ENCODE measurements around the gene PANK3. TPM values are rescaled to one million over a fixed set of nuclear protein-coding genes. Genes with fewer than 3 reads are reported as not detected.
"Not testable (repeated sequence)": the region's sequence is repeated elsewhere in the genome, so short reads cannot be mapped to it uniquely, and the experiment has no call there.

The PANK3 gene
- total and polyA plus RNA-seq, 7 experiments from 2014 or later, result 1.5 to 52.2 (median 36.0) TPM

GRCh38 chr5:168599826-168600225 lies 20.7 kb upstream of the PANK3 start:
- Histone ChIP-seq H3K27ac (ENCODE audit: low read depth, low read length) (no peak overlapping the region), H3K27me3 (ENCODE audit: control insufficient read depth in 2 of 2, insufficient read depth in 2 of 2, low read length in 2 of 2) (no peaks in the 10 kb centered on the region), H3K36me3 (ENCODE audit: control insufficient read depth in 2 of 3, insufficient read depth in 3 of 3, low read length in 3 of 3) (no peaks in the 10 kb centered on the region), H3K4me3 (ENCODE audit: low read length) (no peak overlapping the region), H3K9me3 (ENCODE audit: control insufficient read depth in 2 of 3, low read length in 3 of 3) (no peaks in the 10 kb centered on the region), H3K4me1 (ENCODE audit: control insufficient read depth in 2 of 2, insufficient read depth in 2 of 2, low read length in 2 of 2) (no peaks in the 10 kb centered on the region)
- peaks cover 0 to 12% (median 0%) of the 10 kb centered on the region in 5 donors for H3K36me3 Mint-ChIP-seq
- intact Hi-C loops (cut with micrococcal nuclease), result no loop called here
- ATAC-seq, result no peak
- peaks cover 18 to 29% (median 27%) of the 10 kb centered on the region in 5 donors for H3K27me3 Mint-ChIP-seq
- H3K4me3 Mint-ChIP-seq, result no peak overlapping the region
- H3K4me1 Mint-ChIP-seq, result peaks cover 0 to 2% (median 0%) of the 10 kb centered on the region in 7 donors
- CTCF ChIA-PET, result no interaction called here
- POLR2A ChIA-PET, result no interaction called here
- no peak for DNase-seq
- H3K27ac Mint-ChIP-seq, result no peak overlapping the region
- H3K9me3 Mint-ChIP-seq, result peaks cover 0 to 17% (median 7%) of the 10 kb centered on the region in 11 donors

GRCh38 chr5:168598639-168599038 lies 19.5 kb upstream of the PANK3 start:
- H3K36me3 Mint-ChIP-seq, result peaks cover 0 to 14% (median 0%) of the 10 kb centered on the region in 5 donors
- intact Hi-C loops (cut with micrococcal nuclease), result no loop called here
- Histone ChIP-seq H3K4me3 (ENCODE audit: low read length) (no peak overlapping the region), H3K4me1 (ENCODE audit: control insufficient read depth in 2 of 2, insufficient read depth in 2 of 2, low read length in 2 of 2) (no peaks in the 10 kb centered on the region), H3K9me3 (ENCODE audit: control insufficient read depth in 2 of 3, low read length in 3 of 3) (no peaks in the 10 kb centered on the region), H3K27me3 (ENCODE audit: control insufficient read depth in 2 of 2, insufficient read depth in 2 of 2, low read length in 2 of 2) (no peaks in the 10 kb centered on the region), H3K27ac (ENCODE audit: low read depth, low read length) (no peak overlapping the region), H3K36me3 (ENCODE audit: control insufficient read depth in 2 of 3, insufficient read depth in 3 of 3, low read length in 3 of 3) (no peaks in the 10 kb centered on the region)
- ATAC-seq, result no peak
- DNase-seq, result no peak
- H3K27me3 Mint-ChIP-seq, result peaks cover 22 to 38% (median 26%) of the 10 kb centered on the region in 5 donors
- ChIA-PET POLR2A (no interaction called here), CTCF (no interaction called here)
- no peak overlapping the region for H3K27ac Mint-ChIP-seq
- peaks cover 0 to 17% (median 9%) of the 10 kb centered on the region in 11 donors for H3K9me3 Mint-ChIP-seq
- no peak overlapping the region for H3K4me3 Mint-ChIP-seq
- peaks cover 0 to 2% (median 0%) of the 10 kb centered on the region in 7 donors for H3K4me1 Mint-ChIP-seq

DNA sequence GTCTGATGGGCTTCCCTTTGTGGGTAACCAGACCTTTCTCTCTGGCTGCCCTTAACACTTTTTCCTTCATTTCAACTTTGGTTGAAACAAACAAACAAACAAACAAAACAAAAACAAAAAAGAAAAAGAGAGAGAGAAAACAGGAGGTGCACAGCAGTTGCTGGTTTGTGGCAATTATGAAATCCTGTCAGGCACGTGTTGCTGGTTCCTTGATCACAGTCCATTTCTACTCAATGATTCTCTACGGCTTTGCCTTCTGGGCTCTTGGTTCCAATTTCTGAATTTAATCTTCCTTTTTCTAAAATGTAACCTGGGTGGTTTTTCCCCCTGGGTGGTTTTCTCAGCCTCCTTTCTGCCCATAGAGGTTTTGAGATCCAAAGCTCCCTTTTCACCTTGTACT lies 17.8 kb upstream of the PANK3 start:
- Histone ChIP-seq H3K4me1 (ENCODE audit: control insufficient read depth in 2 of 2, insufficient read depth in 2 of 2, low read length in 2 of 2) (no peaks in the 10 kb centered on the region), H3K27me3 (ENCODE audit: control insufficient read depth in 2 of 2, insufficient read depth in 2 of 2, low read length in 2 of 2) (no peaks in the 10 kb centered on the region), H3K4me3 (ENCODE audit: low read length) (no peak overlapping the region), H3K27ac (ENCODE audit: low read depth, low read length) (no peak overlapping the region), H3K36me3 (ENCODE audit: control insufficient read depth in 2 of 3, insufficient read depth in 3 of 3, low read length in 3 of 3) (no peaks in the 10 kb centered on the region), H3K9me3 (ENCODE audit: control insufficient read depth in 2 of 3, low read length in 3 of 3) (no peaks in the 10 kb centered on the region)
- H3K4me1 Mint-ChIP-seq, result peaks cover 0 to 2% (median 0%) of the 10 kb centered on the region in 7 donors
- ChIA-PET CTCF (no interaction called here), POLR2A (no interaction called here)
- no peak overlapping the region for H3K4me3 Mint-ChIP-seq
- H3K9me3 Mint-ChIP-seq, result peaks cover 0 to 17% (median 10%) of the 10 kb centered on the region in 11 donors
- H3K36me3 Mint-ChIP-seq, result peaks cover 0 to 14% (median 0%) of the 10 kb centered on the region in 5 donors
- intact Hi-C loops (cut with micrococcal nuclease), result no loop called here
- ATAC-seq, result no peak
- no peak overlapping the region for H3K27ac Mint-ChIP-seq
- peaks cover 22 to 46% (median 23%) of the 10 kb centered on the region in 5 donors for H3K27me3 Mint-ChIP-seq
- DNase-seq, result no peak

DNA sequence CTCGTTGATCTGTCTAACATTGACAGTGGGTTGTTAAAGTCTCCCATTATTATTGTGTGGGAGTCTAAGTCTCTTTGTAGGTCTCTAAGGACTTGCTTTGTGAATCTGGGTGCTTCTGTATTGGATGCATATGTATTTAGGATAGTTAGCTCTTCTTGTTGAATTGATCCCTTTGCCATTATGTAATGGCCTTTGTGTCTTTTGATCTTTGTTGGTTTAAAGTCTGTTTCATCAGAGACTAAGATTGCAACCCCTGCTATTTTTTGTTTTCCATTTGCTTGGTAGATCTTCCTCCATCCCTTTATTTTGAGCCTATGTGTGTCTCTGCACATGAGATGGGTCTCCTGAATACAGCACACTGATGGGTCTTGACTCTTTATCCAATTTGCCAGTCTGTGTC lies 17.0 kb upstream of the PANK3 start:
- CTCF ChIA-PET, result not testable (repeated sequence)
- peaks cover 20 to 53% (median 25%) of the 10 kb centered on the region in 5 donors for H3K27me3 Mint-ChIP-seq

DNA sequence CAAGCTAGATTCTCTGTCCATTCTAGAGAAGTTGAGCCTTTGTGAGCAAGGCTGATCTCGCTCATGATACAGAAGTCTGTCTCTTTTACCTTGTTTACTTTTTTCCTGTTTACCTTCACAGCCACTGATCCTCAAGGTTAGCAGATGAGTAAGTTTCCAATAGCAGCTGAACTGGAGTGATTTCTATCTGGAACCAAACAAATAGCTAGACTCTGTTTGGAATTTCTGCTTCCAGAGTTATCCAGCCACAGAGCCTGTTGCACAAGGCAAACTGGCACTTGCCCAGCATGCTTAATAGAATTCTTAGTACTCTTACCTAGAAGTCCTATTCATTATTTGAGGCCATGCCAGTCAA lies 12.8 kb upstream of the PANK3 start:
- peaks cover 17 to 46% (median 31%) of the 10 kb centered on the region in 5 donors for H3K27me3 Mint-ChIP-seq
- no peak overlapping the region for H3K27ac ChIP-seq (ENCODE audit: low read depth, low read length)
- no peak overlapping the region for H3K27ac Mint-ChIP-seq
- ATAC-seq (no peak), DNase-seq (no peak)
- peaks cover 0 to under 1% (median 0%) of the 10 kb centered on the region in 7 donors for H3K4me1 Mint-ChIP-seq
- ChIA-PET CTCF (no interaction called here), POLR2A (no interaction called here)
- no peaks in the 10 kb centered on the region for H3K36me3 ChIP-seq (ENCODE audit: control insufficient read depth in 2 of 3, insufficient read depth in 3 of 3, low read length in 3 of 3)
- no peaks in the 10 kb centered on the region for H3K4me1 ChIP-seq (ENCODE audit: control insufficient read depth in 2 of 2, insufficient read depth in 2 of 2, low read length in 2 of 2)
- H3K9me3 Mint-ChIP-seq, result peaks cover 0 to 10% (median 4%) of the 10 kb centered on the region in 11 donors
- peaks cover 0 to 14% (median under 1%) of the 10 kb centered on the region in 5 donors for H3K36me3 Mint-ChIP-seq
- no peak overlapping the region for H3K4me3 Mint-ChIP-seq
- H3K4me3 ChIP-seq (ENCODE audit: low read length), result no peak overlapping the region
- intact Hi-C loops (cut with micrococcal nuclease), result no loop called here
- no peaks in the 10 kb centered on the region for H3K9me3 ChIP-seq (ENCODE audit: control insufficient read depth in 2 of 3, low read length in 3 of 3)
- H3K27me3 ChIP-seq (ENCODE audit: control insufficient read depth in 2 of 2, insufficient read depth in 2 of 2, low read length in 2 of 2), result no peaks in the 10 kb centered on the region

More for the DNA sequence above, 17.0 kb upstream of the PANK3 start:
- Mint-ChIP-seq H3K9me3 (peaks cover 0 to 17% (median 10%) of the 10 kb centered on the region in 11 donors), H3K36me3 (peaks cover 0 to 14% (median 0%) of the 10 kb centered on the region in 5 donors)
- H3K9me3 ChIP-seq (ENCODE audit: control insufficient read depth in 2 of 3, low read length in 3 of 3); intact Hi-C loops (cut with micrococcal nuclease); POLR2A ChIA-PET; H3K27me3 ChIP-seq (ENCODE audit: control insufficient read depth in 2 of 2, insufficient read depth in 2 of 2, low read length in 2 of 2); H3K27ac ChIP-seq (ENCODE audit: low read depth, low read length); H3K4me3 Mint-ChIP-seq; H3K4me3 ChIP-seq (ENCODE audit: low read length); H3K4me1 Mint-ChIP-seq; H3K27ac Mint-ChIP-seq; ATAC-seq; H3K36me3 ChIP-seq (ENCODE audit: control insufficient read depth in 2 of 3, insufficient read depth in 3 of 3, low read length in 3 of 3); H3K4me1 ChIP-seq (ENCODE audit: control insufficient read depth in 2 of 2, insufficient read depth in 2 of 2, low read length in 2 of 2); DNase-seq: not testable (repeated sequence)

DNA sequence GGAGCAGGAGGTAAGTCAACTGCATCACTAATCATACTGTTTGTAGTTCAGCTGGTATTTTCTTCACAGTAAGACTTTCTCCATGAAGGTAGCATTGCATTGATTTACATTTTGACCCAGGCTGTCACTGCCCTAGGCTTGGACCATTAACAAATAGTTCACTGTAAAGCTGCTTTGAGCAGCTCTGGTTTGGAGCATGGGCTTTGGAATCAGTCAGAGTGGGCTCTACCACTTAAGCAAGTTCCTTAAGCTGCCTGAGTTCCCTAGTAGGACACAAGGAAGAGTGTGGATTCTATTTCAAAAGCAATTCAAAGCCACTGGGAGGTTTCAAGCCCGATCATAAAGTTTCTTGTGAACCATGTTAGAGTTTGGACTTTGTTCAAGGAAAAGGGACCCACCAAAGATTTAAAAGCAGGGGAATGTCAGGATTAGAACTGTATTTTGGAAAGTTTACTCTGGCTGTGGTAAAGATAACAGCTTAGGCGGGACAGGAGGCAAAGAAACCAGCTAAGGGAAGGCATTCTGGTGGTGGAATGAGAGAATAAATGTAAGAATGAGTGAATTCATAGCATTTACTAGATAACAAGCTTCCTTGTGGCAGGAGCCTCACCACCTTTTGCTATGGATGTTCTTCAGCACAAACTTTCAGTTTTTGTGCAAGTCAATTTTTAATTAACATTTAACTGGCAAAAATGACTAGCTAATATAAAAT lies 12.3 kb upstream of the PANK3 start:
- H3K4me3 Mint-ChIP-seq, result no peak overlapping the region
- Histone ChIP-seq H3K36me3 (ENCODE audit: control insufficient read depth in 2 of 3, insufficient read depth in 3 of 3, low read length in 3 of 3) (no peaks in the 10 kb centered on the region), H3K4me1 (ENCODE audit: control insufficient read depth in 2 of 2, insufficient read depth in 2 of 2, low read length in 2 of 2) (no peaks in the 10 kb centered on the region), H3K27me3 (ENCODE audit: control insufficient read depth in 2 of 2, insufficient read depth in 2 of 2, low read length in 2 of 2) (no peaks in the 10 kb centered on the region), H3K4me3 (ENCODE audit: low read length) (no peak overlapping the region), H3K9me3 (ENCODE audit: control insufficient read depth in 2 of 3, low read length in 3 of 3) (no peaks in the 10 kb centered on the region), H3K27ac (ENCODE audit: low read depth, low read length) (no peak overlapping the region)
- ATAC-seq (no peak), DNase-seq (no peak)
- no peak overlapping the region for H3K27ac Mint-ChIP-seq
- peaks cover 0 to 8% (median 2%) of the 10 kb centered on the region in 11 donors for H3K9me3 Mint-ChIP-seq
- POLR2A ChIA-PET, result no interaction called here
- intact Hi-C loops (cut with micrococcal nuclease), result no loop called here
- peaks cover 0 to 4% (median 0%) of the 10 kb centered on the region in 7 donors for H3K4me1 Mint-ChIP-seq
- peaks cover 14 to 42% (median 31%) of the 10 kb centered on the region in 5 donors for H3K27me3 Mint-ChIP-seq
- CTCF ChIA-PET, result no interaction called here
- H3K36me3 Mint-ChIP-seq, result peaks cover 0 to 14% (median 0%) of the 10 kb centered on the region in 5 donors

- Mint-ChIP-seq H3K27me3 (peaks cover 12 to 40% (median 27%) of the 10 kb centered on the region in 5 donors), H3K27ac (no peak overlapping the region), H3K9me3 (peaks cover 0 to 8% (median 0%) of the 10 kb centered on the region in 11 donors), H3K4me3 (no peak overlapping the region), H3K36me3 (peaks cover 0 to 10% (median 0%) of the 10 kb centered on the region in 5 donors), H3K4me1 (peaks cover 0 to 4% (median 0%) of the 10 kb centered on the region in 7 donors)
- ATAC-seq (no peak), DNase-seq (no peak)
- POLR2A ChIA-PET, result interaction anchor here (1.2 kb wide), 1 partner anchor 11 kb away, joined by 4 read pairs; the partner anchor contains the start of gene PANK3
- no peak overlapping the region for H3K27ac ChIP-seq (ENCODE audit: low read depth, low read length)
- H3K27me3 ChIP-seq (ENCODE audit: control insufficient read depth in 2 of 2, insufficient read depth in 2 of 2, low read length in 2 of 2), result no peaks in the 10 kb centered on the region
- CTCF ChIA-PET, result no interaction called here
- H3K9me3 ChIP-seq (ENCODE audit: control insufficient read depth in 2 of 3, low read length in 3 of 3), result no peaks in the 10 kb centered on the region
- intact Hi-C loops (cut with micrococcal nuclease), result no loop called here
- H3K4me1 ChIP-seq (ENCODE audit: control insufficient read depth in 2 of 2, insufficient read depth in 2 of 2, low read length in 2 of 2), result no peaks in the 10 kb centered on the region
- no peak overlapping the region for H3K4me3 ChIP-seq (ENCODE audit: low read length)
- H3K36me3 ChIP-seq (ENCODE audit: control insufficient read depth in 2 of 3, insufficient read depth in 3 of 3, low read length in 3 of 3), result no peaks in the 10 kb centered on the region
Measured at GRCh38 chr5:168590666-168591065, 11.5 kb upstream of the PANK3 start.
